ENCODE results near the gene EBP.

DNA sequence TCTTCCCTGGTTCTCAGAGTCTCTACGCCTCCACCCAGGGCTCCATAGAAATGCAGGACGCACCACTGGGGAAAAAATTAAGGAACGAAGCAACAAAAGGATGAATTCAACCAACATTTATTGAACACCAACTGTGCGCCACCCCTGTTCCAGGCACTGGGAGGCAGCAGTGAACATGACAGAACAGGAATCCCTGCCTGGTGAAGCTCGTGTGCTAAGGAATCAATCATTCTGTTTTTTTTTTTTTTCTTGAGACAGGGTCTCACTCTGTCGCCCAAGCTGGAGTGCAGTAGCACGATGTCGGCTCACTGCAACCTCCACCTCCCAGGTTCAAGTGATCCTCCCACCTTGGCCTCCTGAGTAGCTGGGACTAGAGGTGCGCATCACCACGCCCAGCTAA, 47.5 kb upstream of the EBP start:
- TF ChIP-seq GATA2 (IDR thresholded peaks at IDR 0.05; ENCODE audit: low read depth, low read length) (no peak), GATA3 (IDR thresholded peaks at IDR 0.05; ENCODE audit: low read depth, low read length) (no peak)

Data from SH-SY5Y (cell line).